Hepatocyte (in vitro differentiated cells): ENCODE results near the gene ACSS1. TPM values are rescaled to one million over a fixed set of nuclear protein-coding genes. Genes with fewer than 3 reads are reported as not detected.
A peak's percentile ranks its signal among the peaks of the same experiment; 100 is the strongest.

Experiments used
- DNase-seq: peaks from one replicate; pipeline ENCODE4 v3.0.0-alpha.2; 2016; ENCODE audit warnings: low spot score
- H2AFZ ChIP-seq: fragments of 200-600 bp; sonication (generic); 2 replicates; pipeline ENCODE4 v1.6.0; 2016; ENCODE audit warnings: antibody characterized with exemption, mild to moderate bottlenecking
- H3K27ac ChIP-seq: fragments of 200-600 bp; sonication (generic); 2 replicates; pipeline ENCODE4 v1.5.1; 2016; ENCODE audit warnings: mild to moderate bottlenecking
- H3K27me3 ChIP-seq: fragments of 200-600 bp; sonication (generic); 2 replicates; pipeline ENCODE4 v1.6.1; 2016
- H3K36me3 ChIP-seq: fragments of 200-600 bp; sonication (generic); replicated peaks from 2 replicates; pipeline ENCODE4 v1.5.1; 2016; ENCODE audit warnings: low read depth; ENCODE audit not compliant: insufficient read depth
- H3K4me1 ChIP-seq: fragments of 200-600 bp; sonication (generic); 2 replicates; pipeline ENCODE4 v1.5.1; 2016; ENCODE audit warnings: mild to moderate bottlenecking, moderate library complexity; ENCODE audit not compliant: insufficient read depth
- H3K4me2 ChIP-seq: fragments of 200-600 bp; sonication (generic); 2 replicates; pipeline ENCODE4 v1.6.0; 2016
- H3K4me3 ChIP-seq: fragments of 200-600 bp; sonication (generic); 2 replicates; pipeline ENCODE4 v1.5.1; 2016; ENCODE audit warnings: mild to moderate bottlenecking
- H3K79me2 ChIP-seq: fragments of 200-600 bp; sonication (generic); 2 replicates; pipeline ENCODE4 v1.6.0; 2017; ENCODE audit warnings: mild to moderate bottlenecking
- H3K9me2 ChIP-seq: fragments of 200-600 bp; sonication (generic); replicated peaks from 2 replicates; pipeline ENCODE4 v1.6.0; 2017; ENCODE audit warnings: mild to moderate bottlenecking; ENCODE audit not compliant: insufficient read depth
- H3K9me3 ChIP-seq: fragments of 200-600 bp; sonication (generic); 2 replicates; pipeline ENCODE4 v1.5.1; 2016; ENCODE audit warnings: low read depth, mild to moderate bottlenecking
- H4K20me1 ChIP-seq: fragments of 200-600 bp; sonication (generic); 2 replicates; pipeline ENCODE4 v1.6.0; 2016; ENCODE audit warnings: mild to moderate bottlenecking; ENCODE audit not compliant: insufficient read depth, poor library complexity, severe bottlenecking
- CTCF ChIP-seq: fragments of 200-600 bp; sonication (generic); IDR thresholded peaks from 2 replicates; pipeline ENCODE4 v1.5.1; 2016; ENCODE audit warnings: antibody characterized with exemption, mild to moderate bottlenecking; ENCODE audit not compliant: poor library complexity
- EZH2 ChIP-seq: fragments of 200-600 bp; sonication (generic); IDR thresholded peaks from 2 replicates; pipeline ENCODE4 v1.6.1; 2016; ENCODE audit warnings: antibody characterized with exemption, mild to moderate bottlenecking, borderline replicate concordance
- EZH2phosphoT487 ChIP-seq: fragments of 200-600 bp; sonication (generic); IDR thresholded peaks from one replicate; pipeline ENCODE4 v1.6.1; 2018; ENCODE audit warnings: antibody characterized with exemption, mild to moderate bottlenecking, low read depth, moderate library complexity; ENCODE audit not compliant: unreplicated experiment, severe bottlenecking
- WGBS: methylation state at CpG from one replicate; pipeline ENCODE4 v1.1.6; 2016; ENCODE audit warnings: low lambda C conversion rate; ENCODE audit errors: missing lambda C conversion rate; 5-methylcytosine and 5-hydroxymethylcytosine counted together
- polyA plus RNA-seq: library from polyadenylated mRNA; unstranded; fragments of >200 nt; fragmentation: Nextera tagmentation; extraction: Ambion mirVana; gene quantifications from 2 replicates; pipeline ENCODE4 v1.2.1, GENCODE V29; 2016
- total RNA-seq: library from RNA; depleted of rRNA; stranded (reverse); fragments of >200 nt; gene quantifications from 2 replicates; pipeline ENCODE4 v1.2.3, GENCODE V29; 2014

The ACSS1 gene
- total and polyA plus RNA-seq, 2 experiments from 2014 or later: 20.5 to 37.7 TPM

- Histone ChIP-seq H3K27ac (no peak overlapping the region), H2AFZ (no peak overlapping the region), H3K9me2 (no peaks in the 10 kb centered on the region), H3K4me1 (no peaks in the 10 kb centered on the region), H3K79me2 (no peaks in the 10 kb centered on the region), H3K4me2 (no peak overlapping the region), H3K4me3 (no peak overlapping the region), H3K9me3 (no peaks in the 10 kb centered on the region), H4K20me1 (no peaks in the 10 kb centered on the region), H3K27me3 (peaks cover 92% of the 10 kb centered on the region), H3K36me3 (no peaks in the 10 kb centered on the region)
- WGBS: 82% methylated on average over 8 of the region's 8 CpGs
- DNase-seq: no peak
- no peak for TF ChIP-seq EZH2
- no peak for TF ChIP-seq EZH2phosphoT487
- no peak for TF ChIP-seq CTCF
Measured at GRCh38 chr20:25078662-25079061, 20.7 kb upstream of the ACSS1 start.

GRCh38 chr20:25077610-25078169, 19.8 kb upstream of the ACSS1 start:
- H3K27ac ChIP-seq: no peak overlapping the region
- H4K20me1 ChIP-seq: no peaks in the 10 kb centered on the region
- peaks cover 84% of the 10 kb centered on the region for H3K27me3 ChIP-seq
- no peaks in the 10 kb centered on the region for H3K4me1 ChIP-seq
- H3K4me2 ChIP-seq: peak overlapping the region; percentile 73
- DNase-seq: no peak
- no peaks in the 10 kb centered on the region for H3K9me2 ChIP-seq
- no peak overlapping the region for H2AFZ ChIP-seq
- WGBS: 15% methylated on average over 38 of the region's 38 CpGs
- no peaks in the 10 kb centered on the region for H3K9me3 ChIP-seq
- TF ChIP-seq EZH2: peak; percentile 67
- TF ChIP-seq CTCF: no peak
- H3K79me2 ChIP-seq: no peaks in the 10 kb centered on the region
- H3K36me3 ChIP-seq: no peaks in the 10 kb centered on the region
- no peak overlapping the region for H3K4me3 ChIP-seq

- Histone ChIP-seq H3K79me2 (no peaks in the 10 kb centered on the region), H3K9me3 (no peaks in the 10 kb centered on the region), H3K27ac (no peak overlapping the region), H3K4me1 (no peaks in the 10 kb centered on the region), H2AFZ (no peak overlapping the region), H3K36me3 (no peaks in the 10 kb centered on the region), H3K4me2 (peak overlapping the region; percentile 73), H3K9me2 (no peaks in the 10 kb centered on the region), H3K27me3 (peaks cover 84% of the 10 kb centered on the region), H4K20me1 (no peaks in the 10 kb centered on the region), H3K4me3 (no peak overlapping the region)
- DNase-seq: no peak
- TF ChIP-seq EZH2: no peak
- peak; percentile 14 for TF ChIP-seq CTCF
- 50% methylated on average over 14 of the region's 14 CpGs for WGBS
Measured at GRCh38 chr20:25076731-25077609, 19.0 kb upstream of the ACSS1 start.
